ENCODE measurements around the gene CFDP1.

The CFDP1 gene

GRCh38 chr16:75254359-75254837 is 178.9 kb downstream of the CFDP1 start:
- H3K4me3 ChIP-seq (ENCODE audit: low read depth, low read length), result no peak overlapping the region
- TF ChIP-seq CTCF (IDR thresholded peaks at IDR 0.05; ENCODE audit: borderline replicate concordance, insufficient read depth, low read depth, low read length), result no peak

- TF ChIP-seq CTCF (IDR thresholded peaks at IDR 0.05; ENCODE audit: borderline replicate concordance, insufficient read depth, low read depth, low read length), result no peak
- H3K4me3 ChIP-seq (ENCODE audit: low read depth, low read length), result no peak overlapping the region
These were observed 180.1 kb downstream of the CFDP1 start for GRCh38 chr16:75252946-75253911.

DNA sequence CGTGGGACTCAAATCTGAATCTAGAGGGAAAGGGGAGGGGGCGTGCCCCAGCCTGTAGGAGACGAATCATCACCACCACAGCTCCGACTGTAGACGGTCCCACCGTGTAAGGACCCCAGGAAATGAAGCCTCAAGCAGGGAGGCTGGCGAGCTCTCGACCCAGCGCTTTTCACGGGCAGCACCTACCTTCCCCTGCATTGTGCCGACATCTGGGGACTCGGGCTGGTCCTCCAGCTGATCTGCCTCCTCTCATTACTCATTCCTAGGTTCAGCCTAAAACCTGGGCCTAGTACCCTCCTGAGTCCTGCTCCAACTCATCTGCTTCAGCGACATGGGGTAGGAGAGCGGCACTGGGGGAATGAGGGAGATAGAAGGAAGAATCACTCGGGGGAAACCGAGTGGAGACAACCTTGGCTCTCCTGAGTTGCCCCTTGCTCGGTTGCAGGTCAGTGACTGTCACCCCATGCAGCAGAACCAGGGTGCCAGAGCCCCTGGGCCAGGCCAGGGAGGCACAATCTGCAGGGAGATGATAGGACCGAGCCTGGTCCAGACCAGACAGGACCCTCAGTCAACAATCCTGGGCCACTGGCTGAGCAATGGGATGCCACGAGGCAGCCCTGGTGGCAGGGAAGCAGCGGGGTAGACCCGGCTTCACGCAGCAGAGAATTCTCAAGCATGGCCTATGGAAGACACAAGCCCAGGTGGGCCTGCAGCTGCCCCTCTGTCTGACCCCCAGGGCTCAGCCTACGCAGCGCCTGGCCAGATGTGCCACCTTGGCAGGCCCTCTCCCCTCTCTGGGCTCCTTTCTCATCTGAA is 181.0 kb downstream of the CFDP1 start:
- no peak overlapping the region for H3K4me3 ChIP-seq (ENCODE audit: low read depth, low read length)
- TF ChIP-seq CTCF (IDR thresholded peaks at IDR 0.05; ENCODE audit: borderline replicate concordance, insufficient read depth, low read depth, low read length), result no peak

GRCh38 chr16:75251280-75252048 is 181.8 kb downstream of the CFDP1 start, which contains the start of gene BCAR1:
TSS of gene BCAR1 (minus strand) at chr16:75251624. CDS start at chr16:75251482, 142 bp downstream.
- 0 out of 2 replicates have a peak, but pooled peaks have one; percentile 5 for TF ChIP-seq CTCF (IDR thresholded peaks at IDR 0.05; ENCODE audit: borderline replicate concordance, insufficient read depth, low read depth, low read length)
- peak within 1 kb of the TSS; percentile 64 for H3K4me3 ChIP-seq (ENCODE audit: low read depth, low read length)

DNA sequence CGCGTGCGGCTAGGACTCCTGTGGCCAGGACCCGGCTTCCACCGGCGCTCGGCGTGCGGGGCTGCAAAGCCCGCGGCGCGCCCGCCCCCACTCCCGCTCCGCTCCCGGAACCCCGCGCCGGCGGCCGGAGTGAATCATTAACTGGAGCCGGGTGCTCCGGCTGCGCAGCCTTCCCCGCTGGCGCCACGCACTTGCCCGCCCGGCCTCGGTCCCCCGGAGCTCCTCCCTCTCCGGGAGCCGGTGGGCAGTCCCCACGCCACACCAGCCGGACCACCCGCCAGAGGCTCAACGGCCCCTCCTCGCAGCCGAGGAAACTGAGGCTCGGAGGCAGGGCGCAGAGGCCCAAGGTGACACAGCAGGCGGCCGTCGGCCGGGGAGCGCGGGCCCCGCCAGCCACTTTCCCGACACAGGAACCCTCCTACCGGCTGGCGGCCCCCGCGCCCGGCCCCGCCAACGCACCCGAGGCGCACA is 182.5 kb downstream of the CFDP1 start:
- peak overlapping the region; percentile 64 for H3K4me3 ChIP-seq (ENCODE audit: low read depth, low read length)

More for the DNA sequence above, 182.5 kb downstream of the CFDP1 start:
- TF ChIP-seq CTCF (IDR thresholded peaks at IDR 0.05; ENCODE audit: borderline replicate concordance, insufficient read depth, low read depth, low read length), result no peak
